Measurements from ENCODE around the gene NT5DC2.

Gene NT5DC2

DNA sequence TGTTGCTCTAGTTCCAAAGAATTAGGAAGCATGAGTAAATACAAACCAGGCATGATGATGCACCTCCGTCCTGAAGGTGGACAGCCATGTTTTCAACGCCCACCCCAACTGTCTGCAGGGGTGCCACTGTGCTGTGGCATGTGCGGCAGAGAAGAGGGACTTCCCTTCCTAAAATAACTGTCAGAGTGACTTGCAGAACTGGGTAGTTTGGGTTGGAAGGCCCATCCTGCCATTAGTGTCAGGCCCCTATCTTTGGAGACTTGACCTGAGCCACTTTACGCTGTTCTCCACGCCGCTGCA lies 55.9 kb downstream of the NT5DC2 start:
- Histone ChIP-seq H3K4me3 (ENCODE audit: low read length) (no peak overlapping the region), H3K27ac (ENCODE audit: low read depth, low read length) (no peak overlapping the region), H3K79me2 (ENCODE audit: control insufficient read depth, low read length) (no peaks in the 10 kb centered on the region), H3K27me3 (ENCODE audit: control insufficient read depth, low read length) (no peaks in the 10 kb centered on the region), H3K36me3 (ENCODE audit: control insufficient read depth, low read length) (peaks cover 88% of the 10 kb centered on the region), H3K4me1 (ENCODE audit: control insufficient read depth, low read length) (no peaks in the 10 kb centered on the region), H3K9me2 (replicated peaks; ENCODE audit: control insufficient read depth, low read length) (no peaks in the 10 kb centered on the region), H3K9me3 (ENCODE audit: control insufficient read depth, insufficient read depth, low read length) (no peaks in the 10 kb centered on the region), H4K20me1 (ENCODE audit: control insufficient read depth, insufficient read depth, low read depth, low read length) (no peaks in the 10 kb centered on the region), H3K4me2 (ENCODE audit: low read length) (no peak overlapping the region), H3F3A (ENCODE audit: control insufficient read depth, insufficient read depth) (no peaks in the 10 kb centered on the region)
- TF ChIP-seq, protein P1, sequence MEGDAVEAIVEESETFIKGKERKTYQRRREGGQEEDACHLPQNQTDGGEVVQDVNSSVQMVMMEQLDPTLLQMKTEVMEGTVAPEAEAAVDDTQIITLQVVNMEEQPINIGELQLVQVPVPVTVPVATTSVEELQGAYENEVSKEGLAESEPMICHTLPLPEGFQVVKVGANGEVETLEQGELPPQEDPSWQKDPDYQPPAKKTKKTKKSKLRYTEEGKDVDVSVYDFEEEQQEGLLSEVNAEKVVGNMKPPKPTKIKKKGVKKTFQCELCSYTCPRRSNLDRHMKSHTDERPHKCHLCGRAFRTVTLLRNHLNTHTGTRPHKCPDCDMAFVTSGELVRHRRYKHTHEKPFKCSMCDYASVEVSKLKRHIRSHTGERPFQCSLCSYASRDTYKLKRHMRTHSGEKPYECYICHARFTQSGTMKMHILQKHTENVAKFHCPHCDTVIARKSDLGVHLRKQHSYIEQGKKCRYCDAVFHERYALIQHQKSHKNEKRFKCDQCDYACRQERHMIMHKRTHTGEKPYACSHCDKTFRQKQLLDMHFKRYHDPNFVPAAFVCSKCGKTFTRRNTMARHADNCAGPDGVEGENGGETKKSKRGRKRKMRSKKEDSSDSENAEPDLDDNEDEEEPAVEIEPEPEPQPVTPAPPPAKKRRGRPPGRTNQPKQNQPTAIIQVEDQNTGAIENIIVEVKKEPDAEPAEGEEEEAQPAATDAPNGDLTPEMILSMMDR (IDR thresholded peaks at IDR 0.05; ENCODE audit: low read depth, low read length, poor library complexity, severe bottlenecking) = no peak
- TF ChIP-seq EZH2phosphoT487 (IDR thresholded peaks at IDR 0.05; ENCODE audit: borderline replicate concordance, low read length) = no peak

DNA sequence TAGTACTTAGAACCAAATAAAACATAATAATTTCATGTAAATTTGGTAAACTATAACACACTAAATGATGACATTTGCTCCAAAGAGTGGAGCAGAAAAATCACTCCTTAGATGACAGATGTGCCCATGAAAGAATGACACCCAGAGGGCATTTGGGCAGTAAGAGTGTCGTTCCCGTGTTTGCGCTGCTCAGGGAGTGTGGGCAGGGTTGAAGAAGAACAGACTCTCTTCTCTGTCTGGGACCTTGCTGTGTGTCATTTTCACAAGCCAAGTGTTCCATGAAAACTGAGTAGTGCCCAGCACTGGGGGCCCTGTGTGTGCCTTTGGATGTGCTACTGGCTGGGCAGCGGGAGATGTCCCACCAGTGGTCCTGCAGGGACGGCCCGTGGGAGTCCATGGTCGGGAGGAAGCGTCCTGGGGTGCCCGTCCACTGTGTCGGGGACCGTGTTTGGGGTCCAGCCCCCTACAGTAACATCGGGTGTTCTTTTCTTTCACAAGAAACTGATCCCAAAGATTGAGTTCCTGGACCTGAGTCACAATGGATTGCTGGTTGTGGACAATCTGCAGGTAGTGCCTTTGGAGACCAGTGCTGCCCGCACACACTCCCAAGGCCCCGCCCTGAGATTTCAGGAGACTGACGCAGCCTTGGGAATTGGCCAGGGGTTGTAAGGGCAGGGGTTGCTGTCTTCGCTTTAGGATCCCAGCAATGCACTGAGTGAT lies 56.4 kb downstream of the NT5DC2 start:
- no peaks in the 10 kb centered on the region for H3K9me2 ChIP-seq (replicated peaks; ENCODE audit: control insufficient read depth, low read length)
- no peaks in the 10 kb centered on the region for H3F3A ChIP-seq (ENCODE audit: control insufficient read depth, insufficient read depth)
- no peaks in the 10 kb centered on the region for H3K4me1 ChIP-seq (ENCODE audit: control insufficient read depth, low read length)
- H3K27me3 ChIP-seq (ENCODE audit: control insufficient read depth, low read length) = no peaks in the 10 kb centered on the region
- no peaks in the 10 kb centered on the region for H4K20me1 ChIP-seq (ENCODE audit: control insufficient read depth, insufficient read depth, low read depth, low read length)
- peaks cover 89% of the 10 kb centered on the region for H3K36me3 ChIP-seq (ENCODE audit: control insufficient read depth, low read length)
- TF ChIP-seq EZH2phosphoT487 (IDR thresholded peaks at IDR 0.05; ENCODE audit: borderline replicate concordance, low read length) = no peak
- TF ChIP-seq, protein P1 (IDR thresholded peaks at IDR 0.05; ENCODE audit: low read depth, low read length, poor library complexity, severe bottlenecking) = no peak
- no peak overlapping the region for H3K4me3 ChIP-seq (ENCODE audit: low read length)
- H3K27ac ChIP-seq (ENCODE audit: low read depth, low read length) = no peak overlapping the region
- no peaks in the 10 kb centered on the region for H3K9me3 ChIP-seq (ENCODE audit: control insufficient read depth, insufficient read depth, low read length)
- H3K79me2 ChIP-seq (ENCODE audit: control insufficient read depth, low read length) = no peaks in the 10 kb centered on the region
- H3K4me2 ChIP-seq (ENCODE audit: low read length) = no peak overlapping the region

Data from DOHH2 (cell line).